Non-pigmented ciliary epithelial cell (primary cell): Measurements from ENCODE around the gene TRABD.
"Not testable (repeated sequence)": the region's sequence is repeated elsewhere in the genome, so short reads cannot be mapped to it uniquely, and the experiment has no call there.

Experiments used
- DNase-seq: peaks from one replicate; pipeline ENCODE4 v3.0.0-alpha.2; 2010; ENCODE audit warnings: low read depth

TRABD gene

DNA sequence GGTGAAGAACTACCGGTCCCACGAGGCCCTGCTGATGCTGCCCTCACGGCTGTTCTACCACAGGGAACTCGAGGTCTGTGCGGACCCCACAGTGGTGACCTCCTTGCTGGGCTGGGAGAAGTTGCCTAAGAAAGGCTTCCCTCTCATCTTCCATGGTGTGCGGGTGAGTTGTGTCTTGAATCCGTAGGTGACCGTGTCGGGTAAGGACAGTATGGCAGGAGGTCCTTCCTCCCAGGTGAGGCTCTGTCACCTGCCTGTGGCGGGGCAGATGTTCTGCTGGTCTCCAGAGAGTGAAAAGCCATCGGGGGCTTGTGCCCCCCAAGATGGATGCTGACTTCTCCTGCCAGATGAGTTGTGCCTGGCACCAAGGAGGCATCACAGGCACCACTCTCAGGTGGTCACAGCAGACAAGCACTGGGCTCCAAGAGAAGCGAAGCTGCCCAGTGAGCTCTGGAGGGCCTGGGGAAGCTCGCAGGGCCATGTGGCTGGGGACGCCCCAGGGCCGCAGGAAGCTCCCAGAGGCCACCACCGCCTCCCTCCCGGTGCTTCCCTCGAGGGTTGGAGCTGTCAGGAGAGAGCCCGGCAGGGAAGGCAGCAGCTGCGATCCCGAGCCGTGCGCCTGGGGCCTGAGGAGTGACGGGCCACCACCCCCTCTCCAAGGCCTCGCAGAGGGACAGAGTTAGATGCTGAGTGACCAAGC is 32.5 kb upstream of the TRABD start:
- DNase-seq: no peak

DNA sequence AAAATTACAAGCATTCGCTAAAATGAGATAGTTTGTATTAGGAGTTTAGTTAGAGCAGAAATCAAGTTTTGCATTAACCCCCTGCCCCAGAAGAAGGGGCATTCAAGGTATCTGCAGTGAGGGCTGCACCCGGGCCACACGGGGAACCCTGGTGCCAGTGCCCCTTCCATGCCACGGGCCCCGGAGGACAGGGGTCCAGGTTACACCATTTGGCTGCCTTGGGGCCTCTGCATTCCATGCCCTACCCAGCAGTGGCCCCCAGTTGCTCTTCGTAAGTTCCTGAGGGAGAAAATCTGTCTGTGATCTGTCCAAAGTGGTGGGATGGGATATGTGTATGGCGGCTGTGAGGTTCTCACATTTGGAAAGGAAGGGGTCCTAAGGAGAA is 32.0 kb upstream of the TRABD start:
- no peak for DNase-seq

DNA sequence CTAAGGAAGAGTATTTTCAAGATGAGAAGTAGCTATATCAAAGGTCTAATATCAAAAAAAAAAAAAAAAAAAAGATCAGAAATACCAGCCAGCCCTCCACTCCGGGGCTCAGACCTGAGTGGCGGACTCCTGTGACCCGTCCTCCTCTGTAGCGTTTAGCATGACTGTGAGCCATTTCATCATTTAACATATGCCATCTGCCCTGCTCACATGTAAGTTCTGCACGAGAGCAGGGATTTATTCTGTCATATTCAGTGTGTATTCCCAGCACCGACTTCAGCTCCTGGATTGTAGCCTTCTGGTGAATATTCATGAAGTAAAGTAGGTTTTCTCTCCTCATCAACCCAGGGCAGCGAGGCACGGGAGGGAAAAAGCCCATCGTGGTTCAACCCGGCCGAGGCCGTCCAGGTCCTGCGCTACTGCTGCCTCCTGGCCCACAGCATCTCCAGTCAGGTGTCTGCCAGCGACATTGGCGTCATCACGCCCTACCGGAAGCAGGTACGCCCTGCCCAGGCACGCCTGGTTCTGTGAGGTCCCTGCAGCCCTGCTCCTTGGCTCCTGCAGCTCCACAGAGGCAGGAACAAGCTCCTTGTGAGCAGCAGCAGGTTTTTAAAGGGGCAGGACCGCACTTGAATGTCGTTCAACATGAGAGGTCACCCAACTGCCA is 27.9 kb upstream of the TRABD start:
- no peak for DNase-seq

DNA sequence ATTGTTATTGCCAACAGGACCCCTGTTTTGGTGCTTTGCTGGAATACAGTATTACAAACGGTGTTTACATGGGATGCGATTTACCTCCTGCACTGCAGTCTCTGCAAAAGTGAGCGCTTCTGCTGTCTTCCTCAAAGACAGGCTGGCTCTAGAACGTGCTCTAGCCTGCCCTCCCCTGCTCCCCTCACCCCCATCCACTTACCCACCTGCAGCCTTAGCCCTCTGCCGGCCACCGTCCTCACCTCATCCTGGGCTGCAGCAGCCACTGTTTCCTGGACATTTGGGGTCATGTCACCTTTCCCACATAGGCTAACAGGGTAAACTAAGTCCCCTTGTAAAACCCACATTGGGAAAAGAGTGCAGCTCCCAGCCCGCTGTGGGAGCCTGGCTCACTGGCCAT is 24.8 kb upstream of the TRABD start:
- no peak for DNase-seq

DNA sequence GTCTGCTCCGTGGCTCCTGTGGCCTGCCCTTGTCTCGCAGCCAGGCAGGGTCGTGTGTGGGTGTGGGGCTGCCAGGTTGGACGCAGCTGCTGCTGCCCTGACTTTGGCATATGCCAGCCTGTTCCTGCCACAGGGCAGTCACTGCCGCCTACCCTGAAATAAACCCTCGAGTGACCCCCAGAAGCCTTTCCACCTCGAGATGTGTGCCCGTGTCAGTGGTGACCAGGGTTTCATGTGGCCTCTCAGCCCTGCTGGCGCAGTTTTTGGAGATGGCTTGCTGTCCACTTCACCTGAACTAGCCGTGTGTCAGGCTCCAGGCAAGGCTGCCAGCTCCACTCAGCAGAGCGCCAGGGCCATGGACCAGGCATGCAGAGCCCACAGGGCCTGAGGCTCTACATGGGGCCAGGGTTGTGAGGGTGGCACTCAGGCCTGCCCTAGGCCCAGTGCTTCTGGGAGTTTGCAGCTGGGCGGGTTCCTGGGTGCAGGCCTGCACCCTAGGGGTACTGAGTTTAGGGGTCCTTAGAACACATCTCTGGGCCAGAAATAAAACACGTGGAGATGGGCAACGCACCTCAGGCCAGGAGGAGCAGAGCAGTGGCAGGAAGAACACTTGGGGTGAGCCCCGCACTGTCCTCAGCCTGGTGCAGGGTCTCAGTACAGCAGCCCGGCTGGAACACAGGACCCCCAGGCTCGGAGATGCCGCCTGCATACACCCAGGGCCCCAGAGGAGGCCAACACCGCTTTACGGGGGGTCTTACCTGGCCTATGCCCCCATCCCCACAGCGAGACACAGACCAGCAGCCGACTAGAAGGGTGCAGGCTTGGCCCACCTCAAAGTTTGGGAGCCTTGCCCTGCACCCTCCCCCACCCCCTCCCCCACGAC is 24.0 kb upstream of the TRABD start:
- no peak for DNase-seq

DNA sequence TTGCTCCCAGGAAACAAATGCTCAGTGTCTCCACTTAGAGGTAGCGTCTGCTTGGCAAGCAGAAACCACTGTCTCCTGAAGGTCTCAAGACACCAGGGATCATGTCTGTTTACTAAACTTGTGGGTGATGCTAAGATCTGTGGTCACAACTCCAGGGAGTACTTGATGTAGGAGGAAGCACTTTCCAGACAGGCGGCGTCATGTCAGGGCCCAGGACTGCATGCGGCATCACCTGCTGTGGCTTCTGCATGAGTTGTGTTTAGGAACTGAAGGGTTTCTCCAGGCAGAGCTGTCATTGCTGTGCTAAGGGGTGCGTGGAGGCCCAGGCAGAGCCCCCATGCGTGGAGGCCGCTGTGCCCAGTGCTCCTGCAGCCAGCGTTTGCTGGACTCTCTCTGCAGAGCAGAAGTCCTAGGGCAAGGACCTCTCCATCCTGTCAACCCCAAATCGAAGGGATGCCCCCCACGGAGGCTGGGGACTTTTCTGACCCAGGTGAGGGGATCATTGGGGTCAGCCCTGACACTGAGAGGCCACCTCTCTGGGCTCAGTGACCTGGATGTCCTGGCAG is 23.2 kb upstream of the TRABD start:
- DNase-seq: no peak

DNA sequence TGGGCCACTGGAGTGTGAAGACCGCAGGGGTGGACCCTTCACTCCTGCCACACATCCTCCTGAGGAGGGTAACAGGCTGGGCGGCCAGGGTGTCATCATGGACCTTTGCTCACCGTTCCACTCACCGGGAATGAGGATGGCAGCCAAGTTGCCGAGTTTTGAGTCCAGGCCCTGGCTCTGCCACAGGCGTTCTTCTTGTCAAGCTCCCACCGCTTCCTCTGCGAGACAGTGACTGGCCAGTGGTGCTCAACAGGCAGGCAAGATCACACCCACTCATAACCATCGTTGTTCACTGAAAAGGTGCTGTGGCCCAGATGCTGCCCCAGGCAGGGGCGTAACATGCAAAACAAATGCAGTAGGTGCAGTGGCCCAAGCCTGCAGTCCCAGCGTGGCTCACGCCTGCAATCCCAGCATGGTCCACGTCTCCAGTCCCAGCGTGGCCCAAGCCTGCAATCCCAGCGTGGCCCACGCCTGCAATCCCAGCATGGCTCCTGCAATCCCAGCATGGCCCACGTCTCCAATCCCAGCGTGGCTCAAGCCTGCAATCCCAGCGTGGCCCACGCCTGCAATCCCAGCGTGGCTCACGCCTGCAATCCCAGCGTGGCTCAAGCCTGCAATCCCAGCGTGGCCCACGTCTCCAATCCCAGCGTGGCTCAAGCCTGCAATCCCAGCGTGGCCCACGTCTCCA is 20.1 kb upstream of the TRABD start:
- no peak for DNase-seq

DNA sequence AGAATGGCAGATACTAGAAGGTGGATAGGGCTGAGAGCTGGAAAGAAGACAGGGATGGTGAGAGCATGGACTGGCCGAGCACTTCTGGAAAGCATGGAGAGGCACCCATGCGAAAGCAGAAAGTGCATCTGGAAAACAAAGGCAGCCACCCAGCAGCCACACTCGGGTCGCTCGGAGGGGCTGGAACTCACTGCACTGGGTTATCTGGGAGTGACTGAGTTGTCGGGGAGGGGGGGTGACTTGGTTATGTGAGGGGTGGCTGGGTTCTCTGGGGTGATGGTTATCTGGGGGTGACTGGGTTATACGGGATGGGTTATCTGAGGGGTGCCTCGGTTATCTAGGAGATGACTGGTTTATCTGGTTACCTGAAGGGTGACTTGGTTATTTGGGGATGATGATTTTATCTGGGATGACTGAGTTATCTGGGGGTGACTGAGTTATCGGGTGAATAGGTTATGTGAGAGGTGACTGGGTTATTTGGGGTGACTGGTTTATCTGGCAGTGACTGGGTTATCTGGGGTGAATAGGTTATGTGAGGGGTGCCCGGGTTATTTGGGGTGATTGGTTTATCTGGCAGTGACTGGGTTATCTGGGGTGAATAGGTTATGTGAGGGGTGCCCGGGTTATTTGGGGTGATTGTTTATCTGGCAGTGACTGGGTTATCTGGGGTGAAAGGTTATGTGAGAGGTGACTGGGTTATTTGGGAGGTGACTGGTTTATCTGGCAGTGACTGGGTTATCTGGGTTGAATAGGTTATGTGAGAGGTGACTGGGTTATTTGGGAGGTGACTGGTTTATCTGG is 17.8 kb upstream of the TRABD start:
- DNase-seq: no peak

DNA sequence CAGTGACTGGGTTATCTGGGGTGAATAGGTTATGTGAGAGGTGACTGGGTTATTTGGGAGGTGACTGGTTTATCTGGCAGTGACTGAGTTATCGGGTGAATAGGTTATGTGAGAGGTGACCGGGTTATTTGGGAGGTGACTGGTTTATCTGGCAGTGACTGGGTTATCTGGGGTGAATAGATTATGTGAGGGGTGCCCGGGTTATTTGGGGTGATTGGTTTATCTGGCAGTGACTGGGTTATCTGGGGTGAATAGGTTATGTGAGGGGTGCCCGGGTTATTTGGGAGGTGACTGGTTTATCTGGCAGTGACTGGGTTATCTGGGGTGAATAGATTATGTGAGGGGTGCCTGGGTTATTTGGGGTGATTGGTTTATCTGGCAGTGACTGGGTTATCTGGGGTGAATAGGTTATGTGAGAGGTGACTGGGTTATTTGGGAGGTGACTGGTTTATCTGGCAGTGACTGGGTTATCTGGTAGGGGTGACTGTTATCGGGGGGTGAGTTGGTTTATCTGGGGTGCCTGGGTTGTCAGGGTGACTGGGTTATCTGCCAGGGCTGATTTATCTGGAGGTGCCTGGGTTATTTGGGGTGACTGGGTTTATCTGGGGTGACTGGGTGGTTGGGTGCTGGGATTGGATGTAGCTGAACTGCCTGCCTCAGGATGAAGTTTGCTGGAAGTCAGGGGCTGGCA is 17.1 kb upstream of the TRABD start:
- not testable (repeated sequence) for DNase-seq

DNA sequence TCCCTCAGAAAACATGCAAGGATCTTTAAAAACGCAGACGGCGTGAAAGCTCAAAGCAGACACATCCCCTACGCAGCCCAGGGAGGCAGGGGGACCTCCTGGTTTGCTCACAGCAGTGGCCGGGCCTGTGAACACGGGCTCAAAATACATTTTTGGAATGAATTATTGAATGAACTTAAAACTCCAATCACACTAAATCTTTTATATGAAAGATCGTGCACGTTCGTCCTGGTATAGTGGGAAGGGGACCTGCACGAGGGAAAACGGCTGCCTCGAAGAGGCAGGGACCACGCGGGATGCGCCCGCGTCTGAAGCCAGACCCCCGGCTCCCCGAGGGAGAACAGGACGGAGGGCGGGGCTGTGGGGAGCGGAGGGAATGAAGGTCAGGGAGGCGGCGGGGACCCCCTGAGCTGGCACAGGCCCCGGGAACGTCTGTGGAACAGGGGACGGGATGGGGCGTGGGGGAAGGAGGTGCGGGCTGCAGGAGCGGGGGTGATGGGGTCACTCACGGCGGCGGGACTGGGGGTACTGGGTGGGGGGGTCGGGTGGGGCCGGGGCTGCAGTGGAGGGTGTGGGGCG is 16.4 kb upstream of the TRABD start:
- no peak for DNase-seq

DNA sequence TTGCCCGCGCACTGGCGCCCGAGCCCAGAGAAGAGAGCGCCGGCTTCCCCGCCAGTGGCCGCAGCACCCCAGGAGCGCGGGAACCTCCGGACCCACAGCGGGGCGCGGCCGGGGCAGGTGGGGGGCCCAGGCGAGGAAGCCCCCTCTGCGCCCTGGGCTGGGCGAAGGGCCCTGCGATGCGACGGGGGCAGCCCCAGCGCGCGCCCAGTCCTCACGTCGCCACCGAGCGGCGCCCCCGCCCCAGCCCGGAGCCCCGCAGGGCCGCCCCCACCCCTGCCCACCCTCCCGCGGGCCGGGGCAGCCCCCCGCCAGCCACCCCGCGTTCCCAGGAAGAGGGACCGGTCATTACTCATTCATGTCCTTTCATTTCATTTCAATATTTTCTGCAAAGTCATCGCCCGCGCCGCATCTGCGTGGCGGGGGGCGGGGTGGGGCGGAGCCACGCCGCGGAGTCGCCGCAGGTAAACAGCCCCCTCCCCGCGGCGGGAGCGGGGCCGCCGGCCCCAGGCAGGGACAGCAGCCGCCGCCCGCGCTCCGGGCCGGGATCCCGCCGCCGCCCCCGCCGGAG is 15.9 kb upstream of the TRABD start:
- DNase-seq: no peak

DNA sequence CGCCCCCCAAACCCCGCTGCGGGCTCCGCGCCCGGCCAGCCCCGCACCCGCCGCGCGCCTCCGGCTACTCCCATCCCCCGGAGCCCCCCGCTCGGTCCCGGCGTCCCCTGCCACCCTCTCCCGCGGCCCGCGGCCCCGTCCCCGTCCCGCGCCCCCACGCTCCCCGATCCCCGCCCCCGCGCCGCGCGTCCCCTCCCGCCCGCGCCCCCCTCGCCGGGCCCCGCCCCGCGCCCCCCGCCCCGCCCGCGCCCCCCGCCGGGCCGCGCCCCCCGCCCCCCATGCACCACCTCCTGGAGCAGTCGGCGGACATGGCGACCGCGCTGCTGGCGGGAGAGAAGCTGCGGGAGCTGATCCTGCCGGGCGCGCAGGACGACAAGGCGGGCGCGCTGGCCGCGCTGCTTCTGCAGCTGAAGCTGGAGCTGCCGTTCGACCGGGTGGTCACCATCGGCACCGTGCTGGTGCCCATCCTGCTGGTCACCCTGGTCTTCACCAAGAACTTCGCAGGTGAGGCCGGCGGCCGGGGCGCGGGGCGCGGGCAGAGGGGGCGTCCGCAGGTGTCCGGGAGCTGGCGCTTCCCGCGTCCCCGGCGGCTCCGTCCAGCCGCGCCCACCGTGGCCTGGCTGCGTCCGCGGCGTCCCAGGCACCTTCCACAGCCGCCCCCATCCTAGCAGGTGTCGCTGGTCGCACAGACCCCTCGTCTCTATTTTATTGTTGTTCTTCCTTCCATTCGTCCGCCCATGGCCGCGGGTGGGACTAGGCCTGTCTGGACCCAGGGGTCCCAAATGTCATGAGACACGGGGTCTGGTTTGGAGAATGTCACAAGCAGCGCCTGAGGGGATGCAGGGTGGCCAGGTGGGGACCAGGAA is 15.0 kb upstream of the TRABD start, which contains the start of gene PANX2:
Gene PANX2, plus strand, starts transcription at position 279 of the 866 bp plus-strand sequence. Its CDS starts 0 bp downstream, at position 279.
- no peak for DNase-seq

DNA sequence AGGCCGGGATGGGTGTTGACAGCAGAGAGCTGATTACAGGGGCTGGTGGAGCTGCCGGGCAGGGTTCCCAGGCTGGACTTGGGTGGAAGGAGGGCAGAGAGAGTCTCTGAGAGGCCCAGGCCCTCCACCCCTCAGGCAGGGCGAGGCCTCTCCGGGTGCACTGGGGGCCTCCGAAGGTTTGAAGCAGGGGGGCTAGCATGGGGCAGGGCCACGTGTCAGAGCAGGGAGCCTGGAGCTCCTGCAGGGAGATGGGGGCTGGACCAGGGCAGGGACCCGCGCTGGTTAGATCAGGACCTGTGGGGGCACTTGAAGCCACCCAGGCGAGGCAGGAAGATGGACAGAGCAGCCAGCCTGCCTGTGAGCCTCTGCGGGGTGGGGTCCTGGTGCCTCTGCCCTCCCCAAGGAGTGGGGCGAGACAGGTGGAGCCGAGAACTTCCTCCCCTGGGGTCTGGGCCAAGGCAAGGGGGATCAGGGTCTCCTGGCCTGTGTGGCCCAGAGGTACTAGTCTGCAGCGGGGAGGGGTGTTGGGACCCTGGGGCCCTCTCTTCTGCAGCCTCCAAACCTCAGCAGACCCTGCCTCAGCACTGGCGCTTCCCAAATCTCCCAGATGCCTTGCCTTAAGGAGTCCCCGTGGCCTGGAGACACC is 14.3 kb upstream of the TRABD start:
- DNase-seq: no peak

DNA sequence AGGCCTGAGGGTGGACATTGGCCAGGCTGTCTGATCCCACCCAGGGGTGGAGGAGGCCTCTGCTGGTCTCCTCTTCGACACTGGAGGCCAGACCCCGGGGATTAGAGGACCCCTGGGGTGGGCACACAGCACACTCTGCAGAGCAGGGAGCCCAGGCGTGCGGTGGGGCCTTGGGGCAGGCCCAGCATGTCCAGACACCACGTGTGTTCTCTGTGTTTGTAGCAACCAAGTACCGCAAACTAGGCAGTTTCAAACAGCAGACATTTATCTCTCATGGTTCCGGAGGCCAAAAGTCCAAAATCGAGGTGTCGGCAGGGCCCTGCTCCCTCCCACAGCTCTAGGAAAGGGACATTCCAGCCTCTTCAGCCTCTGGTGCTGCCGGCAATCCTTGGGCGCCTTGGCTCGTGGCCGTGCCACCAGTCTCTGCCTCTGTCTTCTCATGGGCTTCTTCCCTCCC is 13.7 kb upstream of the TRABD start:
- DNase-seq: no peak

DNA sequence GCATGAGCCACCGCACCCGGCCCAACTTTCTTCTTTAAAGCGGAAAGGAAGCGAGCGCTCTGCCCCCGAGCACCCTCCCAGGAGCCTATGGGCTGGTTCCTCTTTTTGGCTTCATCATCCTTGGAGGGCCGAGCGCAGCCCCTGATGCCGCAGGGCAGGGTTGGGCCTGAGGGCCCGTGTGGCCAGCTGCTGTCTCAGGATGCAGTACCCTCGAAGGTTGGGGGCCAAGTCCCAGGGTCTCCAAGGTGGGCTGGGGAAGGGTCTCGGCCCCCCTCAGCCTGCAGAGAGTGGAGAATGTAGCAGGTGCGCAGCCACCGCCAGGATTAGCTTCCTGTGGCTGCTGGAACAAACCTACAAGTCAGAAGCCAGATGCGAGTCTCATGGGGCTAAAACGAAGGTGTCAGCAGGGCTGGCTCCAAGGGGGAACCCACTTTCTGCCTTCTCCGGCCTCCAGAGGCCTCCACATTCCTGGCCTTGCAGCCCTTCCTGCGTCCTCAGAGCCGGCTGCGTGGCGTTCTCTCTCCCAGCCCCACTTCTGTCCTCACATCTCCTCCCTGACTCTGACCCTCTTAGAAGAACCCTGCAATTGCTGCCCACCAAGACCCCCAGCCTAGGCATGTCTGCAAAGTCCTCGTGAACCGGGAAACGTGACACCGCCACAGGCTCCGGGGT is 12.3 kb upstream of the TRABD start:
- no peak for DNase-seq

DNA sequence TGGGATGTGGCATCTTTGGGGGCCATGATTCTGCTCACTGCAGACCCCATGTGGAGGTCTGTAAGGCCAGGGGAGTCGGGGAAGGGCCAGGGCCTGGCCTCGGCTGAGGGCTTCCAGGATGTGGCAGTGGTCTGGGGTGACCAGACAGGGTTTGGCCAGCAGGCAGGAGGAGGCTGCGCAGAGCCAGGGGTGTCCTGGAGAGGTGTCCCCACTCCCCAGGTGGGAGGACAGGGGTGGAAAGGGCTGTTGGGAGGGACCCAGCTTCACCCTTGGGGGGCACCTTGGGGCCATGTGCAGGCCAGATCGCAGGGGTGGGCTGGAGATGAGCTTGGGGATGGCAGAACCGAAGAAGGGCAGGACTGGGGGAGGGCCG is 11.7 kb upstream of the TRABD start:
- no peak for DNase-seq

DNA sequence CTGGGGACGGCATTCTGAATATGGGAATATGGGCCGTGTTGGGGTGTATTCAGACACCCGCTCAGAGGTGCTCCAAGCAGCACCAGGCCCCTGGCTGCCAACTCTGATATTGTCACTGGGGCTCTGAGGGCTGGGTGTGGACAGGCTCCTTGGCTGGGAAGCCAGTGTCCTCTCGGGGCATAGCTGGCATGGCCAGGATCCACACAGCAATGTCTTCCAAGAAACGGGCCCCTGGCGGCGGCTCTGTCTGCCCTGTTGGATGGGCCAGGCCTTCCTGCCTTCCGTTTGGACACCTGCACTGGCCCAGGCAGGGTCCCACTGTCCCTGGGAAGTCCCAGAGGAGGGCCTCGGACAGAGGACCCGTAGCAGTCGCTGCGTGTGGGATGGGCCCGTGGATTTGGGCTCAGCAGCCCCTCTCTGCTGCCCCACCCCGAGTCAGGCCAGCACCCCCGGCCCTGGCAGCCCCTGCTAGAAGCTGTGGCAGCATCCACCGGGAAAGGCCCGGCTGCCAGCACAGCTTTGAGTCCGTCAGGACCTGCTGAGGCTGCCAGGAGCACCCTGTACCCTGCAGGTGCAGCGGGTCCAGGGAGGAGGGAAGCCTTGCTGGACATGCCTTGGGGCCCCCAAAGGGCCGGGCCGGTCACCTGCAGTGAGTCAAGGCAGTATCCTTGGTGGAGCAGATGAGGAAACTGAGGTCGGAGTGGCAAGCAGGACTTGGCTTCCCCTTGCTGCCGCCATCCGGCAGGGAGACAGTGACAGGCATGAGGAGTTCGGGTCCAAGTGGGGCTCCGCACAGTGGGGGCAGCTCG is 11.1 kb upstream of the TRABD start:
- DNase-seq: no peak
